WTC11 (cell line): ENCODE results near the gene EPM2A. TPM values are rescaled to one million over a fixed set of nuclear protein-coding genes. Genes with fewer than 3 reads are reported as not detected.

Source experiments
- ATAC-seq: fragments of 200-7000 bp; cut with Tn5 transposase; 2 replicates; pipeline ENCODE4 v1.10.0; 2021; ENCODE audit warnings: mild to moderate bottlenecking, moderate library complexity
- CTCF ChIA-PET: fragments of 300-600 bp; sonication (Branson Sonifier 250); formaldehyde crosslinking; loops from one replicate; lab custom pipeline; 2021; ENCODE audit warnings: antibody characterized with exemption; lab: Charles Lee
- POLR2A ChIA-PET: fragments of 350-600 bp; sonication (Branson Sonifier 250); formaldehyde crosslinking; loops from one replicate; lab custom pipeline; 2021; ENCODE audit warnings: antibody characterized with exemption; lab: Charles Lee
- DNase-seq: peaks from one replicate; pipeline ENCODE4 v3.0.0; 2021; ENCODE audit warnings: low spot score
- H3K27ac Mint-ChIP-seq: 2 replicates; pipeline ENCODE4 v1.8.0; 2021; ENCODE audit warnings: mixed read lengths
- H3K27me3 Mint-ChIP-seq: 2 replicates; pipeline ENCODE4 v1.8.0; 2021; ENCODE audit warnings: low read depth, mild to moderate bottlenecking, moderate library complexity, mixed read lengths
- H3K36me3 Mint-ChIP-seq: 2 replicates; pipeline ENCODE4 v1.8.0; 2021; ENCODE audit warnings: mixed read lengths
- H3K4me1 Mint-ChIP-seq: 2 replicates; pipeline ENCODE4 v1.8.0; 2022; ENCODE audit warnings: mixed read lengths
- H3K4me3 Mint-ChIP-seq: 2 replicates; pipeline ENCODE4 v1.8.0; 2021; ENCODE audit warnings: mild to moderate bottlenecking, moderate library complexity, mixed read lengths
- H3K9me3 Mint-ChIP-seq: 2 replicates; pipeline ENCODE4 v1.8.0; 2021; ENCODE audit warnings: mixed read lengths
- AR ChIP-seq: fragments of 250-450 bp; sonication (Bioruptor Pico); IDR thresholded peaks from 2 replicates; pipeline ENCODE4 v1.9.0; 2021; ENCODE audit warnings: mild to moderate bottlenecking
- ARID4B ChIP-seq: sonication (generic); formaldehyde crosslinking; IDR thresholded peaks from 2 replicates; pipeline ENCODE4 v1.8.0; 2023; ENCODE audit warnings: missing genetic modification reagents, mild to moderate bottlenecking, borderline replicate concordance
- E2F5 ChIP-seq: sonication (generic); formaldehyde crosslinking; IDR thresholded peaks from 2 replicates; pipeline ENCODE4 v1.8.1; 2022; ENCODE audit warnings: mild to moderate bottlenecking, moderate library complexity, missing genetic modification reagents
- EMX1 ChIP-seq: fragments of 250-450 bp; sonication (Bioruptor Pico); IDR thresholded peaks from 2 replicates; pipeline ENCODE4 v1.8.0; 2021; ENCODE audit warnings: mild to moderate bottlenecking
- ETV6 ChIP-seq: sonication (generic); formaldehyde crosslinking; IDR thresholded peaks from 2 replicates; pipeline ENCODE4 v1.8.1; 2022; ENCODE audit warnings: mild to moderate bottlenecking, missing genetic modification reagents
- OVOL2 ChIP-seq: fragments of 250-450 bp; sonication (Bioruptor Pico); IDR thresholded peaks from 2 replicates; pipeline ENCODE4 v1.9.0; 2021; ENCODE audit warnings: mild to moderate bottlenecking, borderline replicate concordance
- SOX15 ChIP-seq: fragments of 250-450 bp; sonication (Bioruptor Pico); IDR thresholded peaks from 2 replicates; pipeline ENCODE4 v1.9.0; 2021; ENCODE audit warnings: mild to moderate bottlenecking
- TEAD4 ChIP-seq: sonication (generic); formaldehyde crosslinking; IDR thresholded peaks from 2 replicates; pipeline ENCODE4 v1.8.0; 2022; ENCODE audit warnings: mild to moderate bottlenecking, missing genetic modification reagents
- ZNF317 ChIP-seq: sonication (generic); formaldehyde crosslinking; IDR thresholded peaks from 2 replicates; pipeline ENCODE4 v1.8.1; 2023; ENCODE audit warnings: low read depth, mild to moderate bottlenecking, moderate library complexity, missing genetic modification reagents, borderline replicate concordance
- ZNF512 ChIP-seq: sonication (generic); formaldehyde crosslinking; IDR thresholded peaks from 2 replicates; pipeline ENCODE4 v1.8.1; 2022; ENCODE audit warnings: missing genetic modification reagents, borderline replicate concordance
- total RNA-seq: library from RNA; stranded (reverse); gene quantifications from 3 replicates; pipeline ENCODE4 v1.2.3, GENCODE V29; 2021

EPM2A gene
- total RNA-seq, 1 experiment from 2014 or later: 5.3 TPM

GRCh38 chr6:145587334-145587733, 148.0 kb downstream of the EPM2A start (continued):
- TF ChIP-seq E2F5 (CRISPR knock-in tag) (no peak), ARID4B (CRISPR knock-in tag) (no peak), TEAD4 (CRISPR knock-in tag) (no peak), ETV6 (CRISPR knock-in tag) (no peak), EMX1 (CRISPR knock-in tag) (no peak), SOX15 (no peak)

GRCh38 chr6:145583753-145584152, 151.6 kb downstream of the EPM2A start:
- CTCF ChIA-PET: no interaction called here
- ATAC-seq (no peak), DNase-seq (no peak)
- POLR2A ChIA-PET: no interaction called here
- Mint-ChIP-seq H3K4me3 (no peak overlapping the region), H3K4me1 (peaks cover 10% of the 10 kb centered on the region)
- TF ChIP-seq ZNF317 (no peak), ZNF512 (no peak), AR (CRISPR knock-in tag) (no peak), OVOL2 (CRISPR knock-in tag) (no peak)
- TF ChIP-seq, all 79 proteins: peak for 0
- Mint-ChIP-seq H3K36me3 (no peaks in the 10 kb centered on the region), H3K27me3 (no peaks in the 10 kb centered on the region), H3K9me3 (peaks cover 27% of the 10 kb centered on the region), H3K27ac (no peak overlapping the region)

Other genes with a start within 250 kb of the EPM2A start
- gene FBXO30, start 79.3 kb upstream of the EPM2A start, total RNA-seq: 11.7 to 11.8 TPM (median 11.8 TPM) in 3 replicates
- gene SHPRH, start 228.8 kb upstream of the EPM2A start, total RNA-seq: 18.3 to 20.0 TPM (median 19.0 TPM) in 3 replicates